NT2/D1 (cell line): ENCODE measurements around the gene PARPBP.

Experiments
- SUZ12 ChIP-seq: IDR thresholded peaks from 2 replicates; pipeline ENCODE4 v1.6.1; 2011; ENCODE audit not compliant: insufficient read length, insufficient read depth; ENCODE audit errors: extremely low read depth
- YY1 ChIP-seq: IDR thresholded peaks from 2 replicates; pipeline ENCODE4 v1.6.1; 2011; ENCODE audit not compliant: insufficient read length, insufficient read depth
- ZNF274 ChIP-seq: IDR thresholded peaks from 2 replicates; pipeline ENCODE4 v1.6.1; 2011; ENCODE audit warnings: mild to moderate bottlenecking, low read depth, low read length

- TF ChIP-seq SUZ12 = no peak
- no peak for TF ChIP-seq ZNF274
- no peak for TF ChIP-seq YY1
Observed at GRCh38 chr12:102118874-102119273, 1.1 kb upstream of the PARPBP start.
